Muscle layer of colon (tissue), 2 donors: ENCODE measurements around the gene ASB2.

ENCODE experiments used
- H3K27ac ChIP-seq: one replicate; pipeline ENCODE4 v1.7.0; 2013; ENCODE audit warnings: low read depth, mild to moderate bottlenecking, low read length, moderate library complexity
- H3K27me3 ChIP-seq, 2 donors: one replicate each; pipeline ENCODE4 v1.7.0; 2013; ENCODE audit warnings: low read length in 2 of 2, mild to moderate bottlenecking in 2 of 2; ENCODE audit not compliant: insufficient read depth in 2 of 2, control insufficient read depth in 1 of 2
- H3K36me3 ChIP-seq: one replicate; pipeline ENCODE4 v1.7.0; 2013; ENCODE audit warnings: mild to moderate bottlenecking, low read length; ENCODE audit not compliant: insufficient read depth
- H3K4me1 ChIP-seq: one replicate; pipeline ENCODE4 v1.7.0; 2013; ENCODE audit warnings: mild to moderate bottlenecking, low read length; ENCODE audit not compliant: insufficient read depth
- H3K4me3 ChIP-seq, 2 donors: one replicate each; pipeline ENCODE4 v1.7.0; 2013; ENCODE audit warnings: low read length in 2 of 2, low read depth in 1 of 2, mild to moderate bottlenecking in 1 of 2, moderate library complexity in 1 of 2
- H3K9ac ChIP-seq: one replicate; pipeline ENCODE4 v1.7.0; 2013; ENCODE audit warnings: low read length
- H3K9me3 ChIP-seq: one replicate; pipeline ENCODE4 v1.7.0; 2013; ENCODE audit warnings: mild to moderate bottlenecking, low read length
- donor health status: abdominal sarcoma.
- donor health status: Adenocarcinoma of cecum.

Gene ASB2

DNA sequence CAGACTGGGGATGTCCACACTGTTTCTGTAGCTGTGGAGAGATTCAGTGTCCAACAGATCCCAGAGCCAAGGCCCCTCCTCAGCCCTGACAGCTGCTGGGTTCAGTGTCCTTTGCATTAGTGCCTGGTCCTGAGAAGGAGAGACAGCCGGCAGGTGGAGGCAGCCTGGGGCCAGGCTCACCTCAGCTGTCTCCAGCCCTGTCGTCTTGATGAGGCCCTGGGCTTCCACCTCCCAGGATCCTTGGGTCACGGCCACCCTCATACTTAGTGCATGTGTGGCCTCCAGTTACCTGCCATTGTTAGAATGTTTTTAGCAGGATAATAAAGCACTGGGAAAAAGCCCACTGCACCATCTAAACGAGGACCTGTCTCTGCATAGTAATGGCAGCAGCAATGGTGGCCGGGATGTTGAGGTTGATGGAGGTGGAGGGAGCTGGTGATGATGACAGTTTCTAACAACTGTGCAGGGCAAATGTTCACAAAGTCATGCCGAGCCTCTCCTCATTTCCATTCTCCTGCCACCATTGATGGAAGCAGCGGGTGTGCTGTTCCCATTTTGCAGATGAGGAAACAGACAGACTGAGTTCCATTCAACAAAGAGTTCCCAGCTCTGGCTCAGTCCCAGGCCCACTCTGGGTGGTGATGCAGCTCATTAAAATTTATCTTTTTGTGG lies 17.7 kb downstream of the ASB2 start:
- Histone ChIP-seq H3K9me3 (no peaks in the 10 kb centered on the region), H3K4me3 (no peak overlapping the region), H3K4me1 (peaks cover 72% of the 10 kb centered on the region), H3K36me3 (peaks cover 69% of the 10 kb centered on the region), H3K27ac (peak overlapping the region; percentile 80), H3K27me3 (no peaks in the 10 kb centered on the region), H3K9ac (no peak overlapping the region)

DNA sequence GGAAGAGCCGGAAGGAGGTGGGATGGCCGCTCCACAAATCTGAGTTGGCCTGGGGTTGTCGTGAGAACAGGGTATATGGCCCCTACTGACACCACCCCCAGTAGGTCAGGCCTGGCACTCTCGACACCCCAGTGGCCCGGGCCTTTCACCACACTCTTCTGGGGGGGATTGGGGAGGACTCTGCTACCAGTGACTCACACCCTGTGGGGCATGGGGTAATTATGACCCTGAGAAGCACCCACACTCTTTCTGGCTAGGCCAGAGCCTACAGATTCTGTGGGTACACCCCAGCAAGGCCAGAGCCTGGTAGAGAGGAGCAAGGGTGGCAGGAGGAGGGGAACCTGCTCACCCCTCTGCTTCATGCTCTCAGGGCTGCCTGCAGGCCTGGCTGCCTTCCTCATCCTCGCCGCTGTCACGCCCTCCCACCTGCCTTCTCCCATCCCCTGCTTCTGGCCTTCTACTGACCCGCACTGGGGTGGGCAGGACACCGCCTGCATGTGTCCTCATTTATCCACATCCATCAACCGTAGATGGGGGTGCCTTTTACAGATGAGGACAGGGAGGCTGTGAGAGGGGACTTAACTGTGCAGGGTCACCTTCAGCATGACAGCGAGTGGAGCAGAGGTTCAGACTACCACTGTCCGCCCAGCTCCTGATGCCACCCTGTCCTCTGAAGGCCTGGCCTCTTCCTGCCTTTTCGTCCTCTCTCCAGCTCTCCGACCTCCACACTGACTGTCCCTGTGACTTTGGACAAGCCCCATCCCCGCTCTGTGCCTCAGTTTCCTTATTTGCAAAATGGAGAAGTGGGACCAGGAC lies 18.4 kb downstream of the ASB2 start:
- H3K4me1 ChIP-seq, result peaks cover 75% of the 10 kb centered on the region
- H3K4me3 ChIP-seq, result no peak overlapping the region
- peaks cover 70% of the 10 kb centered on the region for H3K36me3 ChIP-seq
- no peaks in the 10 kb centered on the region for H3K9me3 ChIP-seq
- H3K27me3 ChIP-seq, result no peaks in the 10 kb centered on the region
- no peak overlapping the region for H3K9ac ChIP-seq
- peak overlapping the region; percentile 80 for H3K27ac ChIP-seq

DNA sequence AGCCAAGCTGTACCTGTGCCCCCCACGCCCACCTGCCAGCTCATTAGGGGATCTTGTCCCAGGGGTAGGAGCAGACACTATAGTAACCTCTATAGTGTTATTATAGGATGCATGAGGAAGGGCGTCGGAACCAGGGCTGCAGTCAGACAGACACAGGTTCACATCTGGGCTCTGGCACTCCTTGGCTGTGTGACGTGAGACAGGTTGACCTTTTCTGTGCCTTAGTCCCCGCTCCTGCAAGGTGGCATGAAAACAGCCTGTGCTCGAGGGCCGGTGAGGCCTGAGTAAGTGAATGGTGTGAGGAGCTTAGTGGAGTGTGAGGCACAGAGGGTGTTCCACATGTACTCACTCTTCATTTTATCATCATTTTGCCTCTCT lies 19.0 kb downstream of the ASB2 start:
- Histone ChIP-seq H3K27ac (no peak overlapping the region), H3K36me3 (peaks cover 70% of the 10 kb centered on the region), H3K9ac (no peak overlapping the region), H3K27me3 (no peaks in the 10 kb centered on the region), H3K4me1 (peaks cover 71% of the 10 kb centered on the region), H3K9me3 (no peaks in the 10 kb centered on the region), H3K4me3 (no peak overlapping the region)

DNA sequence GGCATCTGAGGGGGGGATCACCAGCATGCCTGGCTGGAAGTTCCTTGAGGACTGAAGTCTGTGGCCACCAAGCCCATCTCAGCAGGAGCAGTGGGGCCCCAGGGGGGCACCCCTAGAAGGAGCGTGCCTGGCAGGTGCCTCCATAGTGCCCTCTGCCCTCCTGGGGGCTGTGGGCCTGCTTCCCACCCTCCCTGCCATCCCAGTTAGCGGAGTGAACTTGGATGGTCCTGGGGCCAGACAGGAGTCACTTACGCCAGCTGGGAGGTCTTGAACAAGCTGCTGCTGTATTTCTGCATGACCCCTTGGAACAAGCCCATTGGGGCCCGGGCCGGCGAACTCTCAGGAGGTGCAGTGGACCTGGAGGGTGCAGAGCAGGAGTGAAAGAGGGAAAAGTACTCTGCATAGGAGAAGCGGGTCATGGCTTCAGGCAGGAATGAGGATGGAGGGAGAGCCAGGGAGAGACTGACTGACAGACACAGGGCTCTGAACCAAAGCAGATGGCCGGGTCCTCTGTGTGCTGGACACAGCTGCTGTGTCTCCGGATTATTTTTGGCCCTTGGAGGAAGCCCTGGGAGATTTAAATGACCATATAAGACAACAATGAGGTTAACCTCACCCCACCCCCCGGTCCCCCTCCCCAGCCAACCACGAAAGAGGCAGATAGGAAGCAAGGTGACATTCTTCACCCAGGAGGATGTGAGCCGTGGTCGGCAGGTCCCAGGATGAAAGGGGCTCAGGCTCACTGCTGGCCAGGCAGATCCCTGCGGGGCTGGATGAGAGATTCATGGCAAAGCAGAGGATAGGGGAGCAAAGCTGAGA lies 19.6 kb downstream of the ASB2 start:
- no peaks in the 10 kb centered on the region for H3K9me3 ChIP-seq
- no peak overlapping the region for H3K4me3 ChIP-seq
- no peaks in the 10 kb centered on the region for H3K27me3 ChIP-seq
- peaks cover 71% of the 10 kb centered on the region for H3K4me1 ChIP-seq
- H3K27ac ChIP-seq, result peak overlapping the region; percentile 39
- H3K9ac ChIP-seq, result no peak overlapping the region
- H3K36me3 ChIP-seq, result peaks cover 75% of the 10 kb centered on the region

DNA sequence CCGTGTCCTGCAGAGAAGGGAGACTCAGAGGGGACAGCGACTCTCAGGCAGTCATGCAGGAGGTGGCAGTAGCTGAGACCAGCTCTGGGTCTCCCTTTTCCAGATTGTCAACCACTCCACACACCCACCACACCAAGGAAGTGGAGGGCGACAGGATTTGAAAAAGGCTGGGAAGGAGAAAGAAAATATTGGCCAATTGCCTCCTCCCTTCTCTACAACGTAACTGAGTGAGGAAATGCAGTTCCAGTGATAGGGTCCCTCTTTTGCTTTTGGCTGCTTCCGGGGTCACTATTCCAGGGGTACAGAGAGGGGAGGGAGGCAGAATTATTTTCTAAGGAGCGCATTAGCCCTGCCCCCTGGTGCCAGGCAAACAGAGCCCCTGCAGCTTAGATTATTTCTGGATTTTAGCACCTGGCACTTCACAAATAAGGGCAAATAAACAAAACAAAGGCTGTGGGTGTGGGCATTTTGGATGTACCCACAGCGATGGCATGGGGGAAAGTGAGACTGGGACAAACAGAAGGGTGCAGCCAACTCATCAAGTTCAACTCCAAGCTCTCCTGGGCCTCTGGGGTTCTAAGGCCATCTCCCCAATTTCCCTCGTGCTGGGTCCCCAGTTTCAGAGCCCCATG lies 20.4 kb downstream of the ASB2 start:
- H3K9me3 ChIP-seq, result no peaks in the 10 kb centered on the region
- H3K27ac ChIP-seq, result peak overlapping the region; percentile 39
- H3K4me3 ChIP-seq, result no peak overlapping the region
- H3K9ac ChIP-seq, result no peak overlapping the region
- peaks cover 74% of the 10 kb centered on the region for H3K36me3 ChIP-seq
- no peaks in the 10 kb centered on the region for H3K27me3 ChIP-seq
- peaks cover 71% of the 10 kb centered on the region for H3K4me1 ChIP-seq

DNA sequence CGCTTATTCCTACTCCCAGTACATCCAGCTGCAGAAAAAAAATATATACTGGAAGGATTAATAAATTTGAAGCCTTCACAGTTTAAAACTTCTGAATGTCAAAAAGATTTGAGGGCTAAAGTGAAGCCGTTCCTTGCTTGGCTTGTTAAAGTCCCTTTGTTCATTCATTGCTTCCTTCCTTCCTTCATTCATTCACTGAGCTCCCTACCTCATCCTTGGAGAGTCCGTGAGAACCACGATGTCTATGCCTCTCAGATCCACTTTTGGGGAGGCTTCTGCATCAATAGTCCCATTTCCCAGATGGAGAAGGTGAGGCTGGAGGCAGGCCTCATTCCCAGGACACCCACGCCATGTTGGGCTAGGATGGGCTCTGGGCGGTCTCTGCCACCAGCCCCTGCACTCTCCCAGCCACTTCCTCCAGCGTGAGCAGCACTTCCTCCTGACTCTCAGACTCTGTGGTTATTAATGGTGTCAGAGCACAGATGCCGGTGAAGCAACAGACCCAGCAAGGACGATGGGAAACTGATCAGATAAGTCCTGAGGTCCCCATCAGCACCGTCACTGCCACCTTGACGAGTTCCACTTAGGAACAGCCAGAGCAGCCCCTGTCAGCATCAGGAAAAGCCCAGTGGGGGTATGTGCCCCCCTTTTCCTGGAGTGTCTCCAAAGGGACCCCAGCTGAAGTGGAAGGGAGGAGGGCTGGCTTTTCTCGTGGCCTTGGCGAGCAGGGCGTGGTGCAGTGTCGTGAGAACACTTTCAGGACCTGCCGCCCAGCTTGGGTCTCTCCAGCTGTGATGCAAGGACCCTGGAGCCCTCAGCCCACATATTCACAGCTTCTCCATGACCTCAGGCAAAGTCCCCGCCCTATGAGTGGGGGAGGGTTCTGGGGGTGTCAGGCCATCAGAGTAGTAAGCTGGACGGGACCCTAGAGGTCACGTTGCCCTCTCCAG lies 21.2 kb downstream of the ASB2 start:
- no peak overlapping the region for H3K4me3 ChIP-seq

DNA sequence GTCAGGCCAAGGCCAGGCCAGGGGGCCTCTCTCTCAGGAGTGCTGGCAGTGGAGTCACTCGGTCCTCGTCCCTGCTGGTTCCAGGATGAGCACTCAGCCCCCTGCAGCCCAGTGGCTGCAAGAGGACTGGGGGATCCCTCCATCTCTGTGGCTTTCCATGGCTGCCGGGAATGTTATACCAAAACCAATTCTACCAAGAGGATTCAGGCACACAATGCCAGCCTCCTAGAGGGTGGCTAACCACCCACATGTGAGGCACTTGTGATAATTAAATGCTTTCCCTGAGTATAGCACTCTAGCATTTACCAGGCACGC lies 21.9 kb downstream of the ASB2 start:
- Histone ChIP-seq H3K27ac (peak overlapping the region; percentile 67), H3K4me3 (no peak overlapping the region), H3K9ac (no peak overlapping the region), H3K4me1 (peaks cover 65% of the 10 kb centered on the region), H3K36me3 (peaks cover 78% of the 10 kb centered on the region), H3K9me3 (no peaks in the 10 kb centered on the region), H3K27me3 (no peaks in the 10 kb centered on the region)

More for the DNA sequence above, 21.2 kb downstream of the ASB2 start:
- no peaks in the 10 kb centered on the region for H3K9me3 ChIP-seq
- no peaks in the 10 kb centered on the region for H3K27me3 ChIP-seq
- H3K9ac ChIP-seq, result no peak overlapping the region
- peaks cover 76% of the 10 kb centered on the region for H3K36me3 ChIP-seq
- no peak overlapping the region for H3K27ac ChIP-seq
- H3K4me1 ChIP-seq, result peaks cover 71% of the 10 kb centered on the region

DNA sequence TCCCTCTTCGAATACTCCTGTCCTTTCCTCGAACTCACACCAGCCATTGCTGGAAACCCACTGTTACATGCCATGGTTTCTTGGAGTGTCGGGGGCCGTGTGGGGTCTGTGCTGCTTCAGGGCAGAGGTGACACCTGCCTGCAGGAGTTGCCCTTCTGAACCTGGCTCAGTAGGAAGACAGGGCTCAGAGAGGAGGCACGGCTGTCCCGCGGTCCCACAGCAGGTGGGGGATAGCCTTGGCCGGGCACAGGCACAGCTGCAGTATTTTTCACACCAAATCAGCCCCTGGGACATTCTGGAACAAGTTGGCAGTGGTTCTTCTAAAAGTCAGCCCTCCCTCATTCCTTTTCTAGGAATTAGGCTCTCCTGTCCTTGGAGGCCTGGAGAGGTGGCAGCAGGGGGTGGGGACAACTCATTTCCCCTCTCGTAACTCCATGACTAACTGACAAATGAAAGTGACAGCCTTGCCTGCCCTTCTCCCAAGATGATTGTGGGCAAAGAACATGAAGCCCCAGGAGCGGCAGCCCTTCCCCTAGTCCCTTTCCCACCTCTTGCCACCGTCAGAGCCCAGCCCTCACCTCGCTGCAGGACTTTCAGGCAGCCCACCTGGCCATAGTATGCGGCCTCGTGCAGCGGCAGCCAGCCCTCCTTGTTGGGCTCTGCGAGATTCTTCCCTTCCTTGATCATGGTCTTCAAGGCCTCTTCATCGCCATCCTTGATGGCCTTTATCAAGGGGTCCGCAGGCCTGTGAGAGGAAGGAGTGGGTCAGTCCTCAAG lies 22.4 kb downstream of the ASB2 start:
- Histone ChIP-seq H3K4me3 (no peak overlapping the region), H3K27ac (peak overlapping the region; percentile 67)

DNA sequence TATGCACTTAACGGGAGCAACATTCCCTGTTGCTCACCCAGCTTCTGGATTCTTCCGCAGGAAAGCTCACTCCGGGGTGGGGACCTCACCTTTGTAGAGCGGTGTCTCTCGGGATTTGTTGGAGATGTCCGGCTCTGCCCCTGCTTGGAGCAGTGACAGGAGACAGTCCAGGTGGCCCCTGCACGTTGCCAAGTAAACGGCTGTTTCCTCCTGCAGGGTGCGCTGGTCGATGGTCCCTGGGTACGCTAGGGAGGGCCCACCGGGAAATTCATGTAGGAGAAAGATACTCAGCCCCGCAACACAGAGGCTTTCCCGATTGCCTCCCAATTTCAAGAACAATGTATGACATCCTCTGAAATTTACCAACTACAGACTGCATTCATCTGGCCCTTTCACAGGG lies 23.1 kb downstream of the ASB2 start:
- H3K27ac ChIP-seq, result peak overlapping the region; percentile 32
- H3K36me3 ChIP-seq, result peaks cover 78% of the 10 kb centered on the region
- no peak overlapping the region for H3K4me3 ChIP-seq
- H3K9ac ChIP-seq, result no peak overlapping the region
- no peaks in the 10 kb centered on the region for H3K27me3 ChIP-seq
- no peaks in the 10 kb centered on the region for H3K9me3 ChIP-seq
- H3K4me1 ChIP-seq, result peaks cover 53% of the 10 kb centered on the region

More for the DNA sequence above, 22.4 kb downstream of the ASB2 start:
- H3K27me3 ChIP-seq, result no peaks in the 10 kb centered on the region
- no peaks in the 10 kb centered on the region for H3K9me3 ChIP-seq
- H3K36me3 ChIP-seq, result peaks cover 80% of the 10 kb centered on the region
- no peak overlapping the region for H3K9ac ChIP-seq
- H3K4me1 ChIP-seq, result peaks cover 59% of the 10 kb centered on the region

DNA sequence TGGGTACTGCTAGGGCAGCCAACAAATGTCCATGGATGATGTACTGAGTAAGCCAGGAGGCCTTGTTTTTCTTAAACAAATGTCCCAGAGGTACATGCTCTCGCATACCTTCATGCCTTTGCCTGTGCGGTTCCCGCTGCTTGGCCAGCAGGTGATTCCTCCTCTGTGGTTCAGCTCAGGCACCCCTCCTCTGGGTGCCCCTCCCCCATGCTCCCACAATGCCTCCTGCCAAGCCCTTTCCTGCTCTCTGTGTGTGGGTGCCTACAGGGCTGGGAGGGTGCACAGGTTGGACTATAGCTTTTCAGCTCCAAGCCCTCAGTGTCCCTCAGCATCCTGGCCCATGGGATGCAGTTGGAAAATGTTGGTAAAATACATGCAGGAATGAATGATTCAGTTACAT lies 23.5 kb downstream of the ASB2 start:
- Histone ChIP-seq H3K27me3 (no peaks in the 10 kb centered on the region), H3K27ac (peak overlapping the region; percentile 56), H3K4me3 (no peak overlapping the region), H3K9me3 (no peaks in the 10 kb centered on the region), H3K36me3 (peaks cover 75% of the 10 kb centered on the region), H3K9ac (no peak overlapping the region), H3K4me1 (peaks cover 48% of the 10 kb centered on the region)
